ENCODE measurements around the gene KRTAP4-11. TPM values are rescaled to one million over a fixed set of nuclear protein-coding genes. Genes with fewer than 3 reads are reported as not detected.

Gene KRTAP4-11
- total RNA-seq, 1 experiment from 2014 or later = not detected

DNA sequence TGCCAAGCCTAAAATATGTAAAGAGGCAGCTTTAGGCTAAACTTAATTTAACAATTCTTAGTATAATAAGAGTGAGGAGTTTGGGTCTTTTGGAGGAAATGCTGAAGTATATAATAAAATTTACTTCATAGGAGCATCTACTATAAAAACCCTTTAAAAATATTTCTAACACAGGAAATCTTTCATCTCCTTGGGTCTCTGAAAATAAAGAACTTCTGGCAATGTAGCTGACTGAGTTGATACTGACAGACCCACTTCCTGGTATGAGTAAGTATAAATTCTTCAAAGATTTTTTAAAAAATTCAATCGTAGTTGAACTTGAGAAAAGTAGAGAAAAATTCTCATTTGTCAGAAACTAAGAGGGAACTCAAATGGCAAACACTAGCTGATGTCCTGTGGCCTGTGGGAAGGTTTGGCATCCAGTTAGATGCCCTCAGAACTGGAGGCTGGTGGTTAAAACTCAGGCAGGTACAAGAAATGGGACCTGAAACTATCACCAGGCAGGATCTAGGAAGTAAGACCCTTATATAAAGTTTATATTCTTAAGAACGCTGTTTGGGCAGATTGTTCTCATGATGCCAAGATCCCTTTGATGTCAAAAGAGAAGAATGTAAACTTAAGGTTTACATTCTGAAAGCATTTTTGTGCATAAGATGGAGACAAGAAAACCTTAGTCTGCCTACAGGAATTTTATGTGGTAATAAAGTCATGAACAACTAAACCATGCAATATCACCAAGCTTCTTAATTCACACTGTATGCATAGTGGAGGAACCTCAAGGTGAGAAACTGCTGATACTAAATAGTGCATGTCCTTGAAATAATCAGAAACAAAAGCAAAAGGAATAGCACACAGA, 15.9 kb upstream of the KRTAP4-11 start:
- CTCF ChIA-PET = no interaction called here
- Mint-ChIP-seq H3K4me3 (no peak overlapping the region), H3K36me3 (no peaks in the 10 kb centered on the region), H3K27ac (no peak overlapping the region), H3K4me1 (no peaks in the 10 kb centered on the region), H3K27me3 (ENCODE audit: low read depth) (no peaks in the 10 kb centered on the region), H3K9me3 (peaks cover 15% of the 10 kb centered on the region)
- no peak for TF ChIP-seq SMAD4 (CRISPR knock-in tag; IDR thresholded peaks at IDR 0.05)
- TF ChIP-seq, protein P1, sequence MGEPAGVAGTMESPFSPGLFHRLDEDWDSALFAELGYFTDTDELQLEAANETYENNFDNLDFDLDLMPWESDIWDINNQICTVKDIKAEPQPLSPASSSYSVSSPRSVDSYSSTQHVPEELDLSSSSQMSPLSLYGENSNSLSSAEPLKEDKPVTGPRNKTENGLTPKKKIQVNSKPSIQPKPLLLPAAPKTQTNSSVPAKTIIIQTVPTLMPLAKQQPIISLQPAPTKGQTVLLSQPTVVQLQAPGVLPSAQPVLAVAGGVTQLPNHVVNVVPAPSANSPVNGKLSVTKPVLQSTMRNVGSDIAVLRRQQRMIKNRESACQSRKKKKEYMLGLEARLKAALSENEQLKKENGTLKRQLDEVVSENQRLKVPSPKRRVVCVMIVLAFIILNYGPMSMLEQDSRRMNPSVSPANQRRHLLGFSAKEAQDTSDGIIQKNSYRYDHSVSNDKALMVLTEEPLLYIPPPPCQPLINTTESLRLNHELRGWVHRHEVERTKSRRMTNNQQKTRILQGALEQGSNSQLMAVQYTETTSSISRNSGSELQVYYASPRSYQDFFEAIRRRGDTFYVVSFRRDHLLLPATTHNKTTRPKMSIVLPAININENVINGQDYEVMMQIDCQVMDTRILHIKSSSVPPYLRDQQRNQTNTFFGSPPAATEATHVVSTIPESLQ (CRISPR knock-in tag; IDR thresholded peaks at IDR 0.05) = no peak
- TF ChIP-seq, protein P2, sequence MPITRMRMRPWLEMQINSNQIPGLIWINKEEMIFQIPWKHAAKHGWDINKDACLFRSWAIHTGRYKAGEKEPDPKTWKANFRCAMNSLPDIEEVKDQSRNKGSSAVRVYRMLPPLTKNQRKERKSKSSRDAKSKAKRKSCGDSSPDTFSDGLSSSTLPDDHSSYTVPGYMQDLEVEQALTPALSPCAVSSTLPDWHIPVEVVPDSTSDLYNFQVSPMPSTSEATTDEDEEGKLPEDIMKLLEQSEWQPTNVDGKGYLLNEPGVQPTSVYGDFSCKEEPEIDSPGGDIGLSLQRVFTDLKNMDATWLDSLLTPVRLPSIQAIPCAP (CRISPR knock-in tag; IDR thresholded peaks at IDR 0.05) = no peak
- no peak for DNase-seq (ENCODE audit: low spot score)
- no peak for ATAC-seq
- POLR2A ChIA-PET = no interaction called here

DNA sequence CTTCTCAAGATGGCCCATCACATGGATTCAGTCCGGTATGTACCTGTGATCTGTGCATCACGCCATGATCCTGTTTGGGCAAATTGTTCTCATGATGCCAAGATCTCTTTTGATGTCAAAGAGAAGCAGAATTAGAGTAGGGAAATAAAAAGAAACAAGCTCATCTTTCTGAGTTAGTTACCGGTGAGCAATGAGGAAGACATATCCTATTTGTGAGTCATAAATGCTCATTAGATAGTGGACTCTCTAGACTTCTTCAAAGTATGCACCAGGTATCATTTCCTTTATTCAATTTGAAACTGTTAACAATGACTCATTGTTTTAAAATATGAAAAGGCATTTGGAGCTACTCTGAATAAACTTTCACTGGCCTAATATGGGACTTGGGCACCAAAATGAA, 13.8 kb upstream of the KRTAP4-11 start:
- Mint-ChIP-seq H3K4me3 (no peak overlapping the region), H3K36me3 (no peaks in the 10 kb centered on the region), H3K9me3 (peaks cover 2% of the 10 kb centered on the region; the same call in 1 of the 2 replicates), H3K27me3 (ENCODE audit: low read depth) (no peaks in the 10 kb centered on the region), H3K27ac (no peak overlapping the region), H3K4me1 (no peaks in the 10 kb centered on the region)
- ChIA-PET POLR2A (no interaction called here), CTCF (no interaction called here)
- no peak for TF ChIP-seq ZNF317 (CRISPR knock-in tag; IDR thresholded peaks at IDR 0.05; ENCODE audit: borderline replicate concordance, low read depth)
- no peak for TF ChIP-seq TEAD4 (CRISPR knock-in tag; IDR thresholded peaks at IDR 0.05)
- TF ChIP-seq JUN (CRISPR knock-in tag; IDR thresholded peaks at IDR 0.05) = no peak
- no peak for TF ChIP-seq GRHL2 (CRISPR knock-in tag; IDR thresholded peaks at IDR 0.05; ENCODE audit: insufficient replicate concordance, severe bottlenecking)
- TF ChIP-seq, protein P3, sequence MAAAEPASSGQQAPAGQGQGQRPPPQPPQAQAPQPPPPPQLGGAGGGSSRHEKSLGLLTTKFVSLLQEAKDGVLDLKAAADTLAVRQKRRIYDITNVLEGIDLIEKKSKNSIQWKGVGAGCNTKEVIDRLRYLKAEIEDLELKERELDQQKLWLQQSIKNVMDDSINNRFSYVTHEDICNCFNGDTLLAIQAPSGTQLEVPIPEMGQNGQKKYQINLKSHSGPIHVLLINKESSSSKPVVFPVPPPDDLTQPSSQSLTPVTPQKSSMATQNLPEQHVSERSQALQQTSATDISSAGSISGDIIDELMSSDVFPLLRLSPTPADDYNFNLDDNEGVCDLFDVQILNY (CRISPR knock-in tag; IDR thresholded peaks at IDR 0.05) = no peak
- no peak for TF ChIP-seq CBFB (CRISPR knock-in tag; IDR thresholded peaks at IDR 0.05; ENCODE audit: low read depth)
- TF ChIP-seq, protein P4, sequence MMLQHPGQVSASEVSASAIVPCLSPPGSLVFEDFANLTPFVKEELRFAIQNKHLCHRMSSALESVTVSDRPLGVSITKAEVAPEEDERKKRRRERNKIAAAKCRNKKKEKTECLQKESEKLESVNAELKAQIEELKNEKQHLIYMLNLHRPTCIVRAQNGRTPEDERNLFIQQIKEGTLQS (CRISPR knock-in tag; conservative IDR thresholded peaks at IDR 0.05) = no peak
- no peak for TF ChIP-seq ZNF416 (CRISPR knock-in tag; IDR thresholded peaks at IDR 0.05)
- no peak for ATAC-seq
- DNase-seq (ENCODE audit: low spot score) = no peak

DNA sequence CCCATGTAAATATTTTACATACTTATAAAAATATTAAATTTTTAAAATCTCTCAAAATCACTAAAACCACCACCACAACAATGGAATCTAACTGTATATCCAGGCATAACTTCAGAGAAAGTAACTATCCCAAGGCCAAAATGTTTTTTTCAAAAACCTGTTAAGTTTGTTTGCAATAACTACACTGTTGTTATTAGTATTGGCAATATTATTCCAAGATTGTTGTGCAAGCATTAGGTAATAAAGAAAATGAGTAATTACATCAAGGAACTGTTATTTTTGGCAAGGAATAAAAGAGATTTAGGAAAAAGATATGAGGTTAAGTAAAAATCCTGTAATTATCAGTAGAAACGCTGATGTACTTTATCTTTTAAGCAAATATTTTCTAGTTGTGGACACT, 9.2 kb upstream of the KRTAP4-11 start:
- Mint-ChIP-seq H3K4me1 (peaks cover 5% of the 10 kb centered on the region), H3K27ac (no peak overlapping the region), H3K9me3 (peaks cover 23% of the 10 kb centered on the region), H3K27me3 (ENCODE audit: low read depth) (peaks cover 4% of the 10 kb centered on the region; the same call in 1 of the 2 replicates), H3K36me3 (peaks cover 5% of the 10 kb centered on the region), H3K4me3 (no peak overlapping the region)
- ChIA-PET POLR2A (no interaction called here), CTCF (interaction anchor here (0.8 kb wide), 1 partner anchor 164 kb away, joined by 3 read pairs; no protein-coding TSS in a partner anchor)
- no peak for DNase-seq (ENCODE audit: low spot score)
- no peak for ATAC-seq
- TF ChIP-seq TEAD1 (CRISPR knock-in tag; IDR thresholded peaks at IDR 0.05) (no peak), ZNF121 (CRISPR knock-in tag; IDR thresholded peaks at IDR 0.05) (no peak), MYBL2 (CRISPR knock-in tag; IDR thresholded peaks at IDR 0.05) (no peak), NR2C2 (CRISPR knock-in tag; IDR thresholded peaks at IDR 0.05) (no peak), TP53 (CRISPR knock-in tag; IDR thresholded peaks at IDR 0.05) (no peak), ZNF317 (CRISPR knock-in tag; IDR thresholded peaks at IDR 0.05; ENCODE audit: borderline replicate concordance, low read depth) (no peak), RORB (CRISPR knock-in tag; IDR thresholded peaks at IDR 0.05) (no peak), CREM (CRISPR knock-in tag; IDR thresholded peaks at IDR 0.05) (no peak), ESRRA (CRISPR knock-in tag; IDR thresholded peaks at IDR 0.05; ENCODE audit: borderline replicate concordance) (no peak), ATF1 (CRISPR knock-in tag; IDR thresholded peaks at IDR 0.05) (no peak), ZNF219 (CRISPR knock-in tag; IDR thresholded peaks at IDR 0.05; ENCODE audit: borderline replicate concordance) (no peak)
- TF ChIP-seq, protein P5, sequence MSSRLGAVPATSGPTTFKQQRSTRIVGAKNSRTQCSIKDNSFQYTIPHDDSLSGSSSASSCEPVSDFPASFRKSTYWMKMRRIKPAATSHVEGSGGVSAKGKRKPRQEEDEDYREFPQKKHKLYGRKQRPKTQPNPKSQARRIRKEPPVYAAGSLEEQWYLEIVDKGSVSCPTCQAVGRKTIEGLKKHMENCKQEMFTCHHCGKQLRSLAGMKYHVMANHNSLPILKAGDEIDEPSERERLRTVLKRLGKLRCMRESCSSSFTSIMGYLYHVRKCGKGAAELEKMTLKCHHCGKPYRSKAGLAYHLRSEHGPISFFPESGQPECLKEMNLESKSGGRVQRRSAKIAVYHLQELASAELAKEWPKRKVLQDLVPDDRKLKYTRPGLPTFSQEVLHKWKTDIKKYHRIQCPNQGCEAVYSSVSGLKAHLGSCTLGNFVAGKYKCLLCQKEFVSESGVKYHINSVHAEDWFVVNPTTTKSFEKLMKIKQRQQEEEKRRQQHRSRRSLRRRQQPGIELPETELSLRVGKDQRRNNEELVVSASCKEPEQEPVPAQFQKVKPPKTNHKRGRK (CRISPR knock-in tag; IDR thresholded peaks at IDR 0.05; ENCODE audit: borderline replicate concordance) = no peak
- TF ChIP-seq, protein P6, sequence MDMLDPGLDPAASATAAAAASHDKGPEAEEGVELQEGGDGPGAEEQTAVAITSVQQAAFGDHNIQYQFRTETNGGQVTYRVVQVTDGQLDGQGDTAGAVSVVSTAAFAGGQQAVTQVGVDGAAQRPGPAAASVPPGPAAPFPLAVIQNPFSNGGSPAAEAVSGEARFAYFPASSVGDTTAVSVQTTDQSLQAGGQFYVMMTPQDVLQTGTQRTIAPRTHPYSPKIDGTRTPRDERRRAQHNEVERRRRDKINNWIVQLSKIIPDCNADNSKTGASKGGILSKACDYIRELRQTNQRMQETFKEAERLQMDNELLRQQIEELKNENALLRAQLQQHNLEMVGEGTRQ (CRISPR knock-in tag; IDR thresholded peaks at IDR 0.05) = no peak
- TF ChIP-seq, protein P7, sequence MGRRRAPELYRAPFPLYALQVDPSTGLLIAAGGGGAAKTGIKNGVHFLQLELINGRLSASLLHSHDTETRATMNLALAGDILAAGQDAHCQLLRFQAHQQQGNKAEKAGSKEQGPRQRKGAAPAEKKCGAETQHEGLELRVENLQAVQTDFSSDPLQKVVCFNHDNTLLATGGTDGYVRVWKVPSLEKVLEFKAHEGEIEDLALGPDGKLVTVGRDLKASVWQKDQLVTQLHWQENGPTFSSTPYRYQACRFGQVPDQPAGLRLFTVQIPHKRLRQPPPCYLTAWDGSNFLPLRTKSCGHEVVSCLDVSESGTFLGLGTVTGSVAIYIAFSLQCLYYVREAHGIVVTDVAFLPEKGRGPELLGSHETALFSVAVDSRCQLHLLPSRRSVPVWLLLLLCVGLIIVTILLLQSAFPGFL (CRISPR knock-in tag; IDR thresholded peaks at IDR 0.05; ENCODE audit: borderline replicate concordance) = no peak

All from WTC11 (cell line).